HTR-8/SVneo (cell line): ENCODE data around the gene DNAI1.

ENCODE experiments used
- DNase-seq: peaks from one replicate; pipeline ENCODE4 v3.0.0; 2011; ENCODE audit warnings: low spot score, mixed read lengths; ENCODE audit not compliant: insufficient read length
- FAIRE-seq: peaks from 2 replicates; lab custom pipeline; 2011; peaks lifted over from hg19 to GRCh38; lab: Jason Lieb, UNC

DNAI1 gene

DNA sequence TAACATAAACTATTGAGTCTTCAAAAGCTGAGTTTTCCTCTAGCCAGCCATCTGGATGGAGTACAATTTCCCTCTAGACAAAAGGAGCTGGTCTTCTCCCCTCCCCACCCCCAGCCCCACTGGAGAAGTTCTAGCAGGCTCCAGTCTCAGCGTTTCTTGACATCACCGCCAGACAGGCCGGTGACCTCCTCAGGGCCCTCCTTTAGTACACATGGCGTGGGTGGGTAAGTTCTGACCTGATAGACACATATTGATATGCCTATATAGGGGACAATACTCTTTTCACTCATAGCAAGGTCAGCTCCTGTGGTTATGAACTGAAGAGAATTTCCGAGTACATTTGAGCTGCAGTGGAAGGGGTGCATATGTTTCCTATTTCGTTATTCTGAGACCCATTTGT lies 27.2 kb downstream of the DNAI1 start:
- FAIRE-seq (no peak), DNase-seq (no peak)

DNA sequence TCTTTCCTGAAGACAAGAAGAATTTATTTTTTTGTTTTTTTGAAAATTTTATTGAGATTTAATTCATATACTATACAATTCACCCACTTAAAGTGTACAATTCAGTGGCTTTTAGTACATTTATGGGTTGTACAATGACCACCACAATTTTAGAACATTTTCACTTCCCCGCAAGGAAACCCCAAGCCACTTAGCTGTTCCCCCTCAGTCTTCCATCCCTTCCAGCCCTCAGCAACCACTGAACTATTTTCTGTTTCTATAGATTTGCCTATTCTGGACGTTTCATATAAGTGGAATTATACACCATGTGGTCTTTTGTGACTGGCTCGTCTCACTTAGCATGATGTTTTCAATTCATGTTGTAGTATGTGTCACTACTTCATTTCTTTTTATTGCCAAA lies 28.0 kb downstream of the DNAI1 start:
- no peak for DNase-seq
- FAIRE-seq, result no peak

DNA sequence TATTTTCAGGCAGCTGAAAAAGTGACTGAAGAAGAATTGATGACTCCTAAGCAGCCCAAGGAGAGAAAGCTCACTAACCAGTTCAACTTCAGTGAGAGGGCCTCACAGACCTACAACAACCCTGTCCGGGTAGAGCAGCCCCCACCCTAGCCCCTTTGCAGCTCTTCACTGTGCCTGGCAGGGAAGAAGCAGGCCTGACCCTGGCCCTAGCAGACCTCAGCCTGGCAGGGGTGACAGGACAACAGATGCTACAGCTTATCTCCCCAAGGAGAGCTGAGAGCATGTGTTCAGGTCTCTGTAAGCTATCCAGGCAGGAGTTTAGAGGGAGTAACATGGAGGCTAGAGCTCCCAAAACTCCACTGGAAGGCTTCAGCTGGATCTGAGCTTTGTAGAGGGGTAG lies 31.8 kb downstream of the DNAI1 start:
- no peak for DNase-seq

DNA sequence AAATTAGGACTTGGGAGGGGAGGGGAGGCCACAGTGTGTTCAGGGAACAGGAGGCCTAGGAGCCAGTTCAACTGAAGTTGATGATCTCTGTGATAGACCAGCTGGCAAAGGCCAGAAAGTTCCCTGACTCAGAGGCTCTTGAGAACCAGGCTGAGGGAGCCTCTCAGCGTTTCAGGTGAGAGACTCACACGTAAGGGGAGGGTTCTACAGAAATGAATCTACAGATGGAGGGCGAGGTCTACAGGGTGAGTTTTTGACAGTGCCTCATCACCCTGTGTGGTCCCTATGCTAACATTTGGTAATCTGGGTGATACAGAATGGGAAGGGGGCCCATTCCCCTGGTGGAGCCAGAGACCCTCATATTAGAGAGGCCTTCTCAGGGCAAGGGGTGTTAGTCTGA lies 32.2 kb downstream of the DNAI1 start:
- FAIRE-seq (no peak), DNase-seq (no peak)

More for the DNA sequence above, 31.8 kb downstream of the DNAI1 start:
- FAIRE-seq, result no peak

DNA sequence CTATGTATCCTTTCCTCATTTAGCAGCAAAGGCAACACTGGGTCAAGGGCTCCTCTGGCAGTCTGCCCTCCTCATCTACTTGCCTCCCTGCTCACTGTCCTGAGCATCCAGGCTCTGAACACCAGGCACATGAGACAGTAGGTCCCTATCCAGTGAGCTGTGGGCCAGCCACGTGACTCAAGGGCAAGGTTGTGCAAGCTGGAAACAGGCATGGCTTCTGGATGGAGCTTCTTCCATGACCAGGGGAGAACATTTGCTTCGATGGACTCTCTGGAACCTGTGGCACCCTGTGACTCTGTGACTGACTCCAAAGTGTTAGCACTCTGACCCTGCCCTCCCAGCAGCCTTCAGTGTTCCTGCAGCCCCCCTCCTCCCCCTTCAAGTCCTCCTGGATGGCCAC lies 33.0 kb downstream of the DNAI1 start:
- no peak for DNase-seq

DNA sequence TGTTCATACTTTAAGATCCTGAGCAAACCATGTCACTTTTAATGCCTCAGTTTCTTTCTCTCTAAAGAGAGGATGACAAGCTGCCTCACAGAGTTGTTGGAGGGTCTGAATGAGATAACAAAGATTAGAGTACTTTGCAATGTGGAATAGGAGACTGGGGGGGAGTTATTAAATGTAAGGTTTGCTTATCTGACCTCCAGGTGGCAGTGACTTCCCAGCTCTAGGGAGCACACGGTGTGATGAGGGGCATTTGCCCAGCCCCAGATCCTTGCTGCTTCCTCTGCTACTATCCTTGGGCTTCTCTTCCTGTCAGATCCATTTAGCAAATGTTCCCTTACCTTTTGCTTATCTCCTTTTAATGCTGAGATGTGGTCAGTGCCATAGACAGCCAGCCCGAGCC lies 33.4 kb downstream of the DNAI1 start:
- FAIRE-seq (no peak), DNase-seq (no peak)

More for the DNA sequence above, 33.0 kb downstream of the DNAI1 start:
- no peak for FAIRE-seq

DNA sequence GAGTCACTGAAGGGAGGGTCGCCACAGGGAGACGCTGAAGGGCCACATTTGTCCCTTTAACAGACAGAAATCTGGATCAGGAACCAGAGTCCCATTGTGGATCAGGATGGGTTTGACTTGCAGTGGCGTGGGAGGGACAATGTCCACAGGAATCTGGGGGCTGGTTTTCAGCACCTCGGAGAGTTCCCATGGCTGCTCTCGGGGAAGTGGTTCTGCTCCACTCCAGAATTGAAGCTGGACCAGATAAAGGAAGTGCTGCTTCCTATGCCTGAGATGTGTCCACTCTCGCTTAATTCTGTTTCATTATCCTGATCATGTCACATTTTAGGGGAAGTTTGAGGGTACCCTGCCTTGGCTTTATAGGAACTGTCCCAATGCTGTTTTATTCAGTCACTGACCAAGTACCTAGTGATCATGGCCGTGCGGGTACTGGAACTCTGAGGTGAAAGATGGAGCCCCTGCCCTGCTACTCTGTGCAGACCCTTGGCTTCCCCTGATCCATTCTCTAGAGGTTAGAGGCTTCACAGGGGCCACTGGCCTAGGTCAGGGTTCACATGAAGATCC lies 35.4 kb downstream of the DNAI1 start:
- FAIRE-seq (no peak), DNase-seq (peak; percentile 30)

DNA sequence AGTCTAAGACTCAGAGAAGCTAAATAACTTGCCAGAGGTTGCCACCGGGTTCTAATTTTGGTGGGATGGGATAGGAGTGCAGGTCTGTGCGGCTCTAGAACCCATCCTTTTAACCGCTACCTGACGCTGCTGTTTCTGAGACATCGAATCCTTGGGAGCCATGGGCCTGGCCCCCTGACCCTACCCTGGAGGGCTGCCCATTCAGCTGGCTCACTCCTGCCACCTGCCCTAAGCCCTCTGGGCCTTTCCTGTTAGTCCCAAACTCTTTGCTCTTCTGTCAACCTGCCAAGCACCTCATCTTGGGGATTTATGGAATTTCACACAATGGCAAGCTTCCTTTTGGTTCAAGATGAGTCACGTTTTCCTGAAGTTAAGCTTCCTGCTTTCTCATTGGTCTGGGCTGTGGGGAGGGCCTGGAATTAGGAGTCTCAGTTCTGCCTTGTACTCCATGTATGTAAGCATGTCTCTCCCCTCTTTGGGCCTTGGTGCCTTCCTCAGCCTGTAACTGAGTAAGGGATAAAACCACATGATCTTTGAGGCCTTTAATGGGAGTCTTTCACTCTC lies 37.6 kb downstream of the DNAI1 start:
- FAIRE-seq (no peak), DNase-seq (no peak)

DNA sequence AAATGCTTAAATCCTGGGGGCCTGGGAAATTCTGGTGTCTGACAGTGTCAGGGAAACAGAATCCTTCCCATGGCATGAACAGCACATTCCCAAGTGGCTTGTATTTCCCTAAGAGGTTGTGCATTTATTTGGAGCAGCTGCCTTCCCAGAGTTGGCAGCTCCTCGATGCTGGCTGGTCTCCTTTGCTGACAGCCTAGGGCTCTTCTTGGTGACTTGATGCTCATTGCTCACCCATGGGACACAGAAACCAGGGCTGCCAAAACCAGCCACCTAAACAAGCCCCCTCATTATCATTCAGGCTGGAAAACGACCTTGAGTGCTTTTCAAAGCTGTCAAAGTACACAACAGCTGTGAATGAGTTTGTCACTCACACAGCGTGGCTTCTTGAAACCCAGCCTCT lies 39.9 kb downstream of the DNAI1 start:
- no peak for FAIRE-seq
- no peak for DNase-seq

DNA sequence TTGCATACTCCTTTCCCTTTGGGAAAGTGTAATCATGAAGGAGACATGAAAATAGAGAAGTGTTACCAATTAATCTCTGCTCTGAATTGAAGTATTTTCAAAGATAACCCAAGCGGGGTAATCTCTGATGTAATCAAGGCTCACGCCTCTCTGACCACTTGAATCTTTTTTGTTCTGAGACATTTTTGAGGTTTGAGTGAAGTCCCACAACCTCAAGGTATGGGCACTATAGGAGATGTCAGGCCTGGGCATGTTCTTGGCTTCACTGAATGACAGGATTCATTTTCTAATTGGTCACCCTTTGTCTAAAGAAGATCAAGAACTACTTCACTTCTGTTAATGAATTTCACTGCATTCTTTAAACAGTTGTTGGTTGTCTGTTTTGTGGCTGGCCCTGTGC lies 40.5 kb downstream of the DNAI1 start:
- DNase-seq (no peak), FAIRE-seq (no peak)

DNA sequence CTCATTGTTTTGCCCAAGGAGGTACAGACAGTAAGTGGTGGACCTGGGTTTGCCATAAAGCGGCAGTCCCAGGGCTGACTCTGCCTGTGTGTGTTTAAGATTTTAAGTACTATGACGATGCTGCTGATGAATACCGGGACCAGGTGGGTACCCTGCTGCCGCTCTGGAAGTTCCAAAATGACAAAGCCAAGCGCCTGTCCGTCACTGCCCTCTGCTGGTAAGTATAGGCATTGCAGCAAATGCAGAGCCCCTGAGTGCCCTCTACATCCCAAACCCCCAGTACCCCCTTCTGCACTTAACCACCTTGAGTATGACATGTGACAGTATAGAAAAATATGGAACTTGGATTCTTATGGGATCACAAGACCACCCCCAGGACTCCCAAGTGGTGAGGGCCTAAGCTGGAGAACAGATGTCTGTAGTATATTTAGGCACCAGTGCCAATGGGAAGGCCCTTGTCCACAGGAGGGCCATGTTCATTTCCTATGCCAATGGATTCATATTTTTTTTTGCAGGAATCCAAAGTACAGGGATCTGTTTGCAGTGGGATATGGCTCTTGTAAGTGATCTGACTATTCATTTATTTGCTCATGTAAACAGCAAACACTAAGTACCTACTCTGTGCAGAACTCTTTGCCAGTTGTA lies 42.1 kb downstream of the DNAI1 start:
- peak; percentile 41 for DNase-seq
- FAIRE-seq, result no peak

DNA sequence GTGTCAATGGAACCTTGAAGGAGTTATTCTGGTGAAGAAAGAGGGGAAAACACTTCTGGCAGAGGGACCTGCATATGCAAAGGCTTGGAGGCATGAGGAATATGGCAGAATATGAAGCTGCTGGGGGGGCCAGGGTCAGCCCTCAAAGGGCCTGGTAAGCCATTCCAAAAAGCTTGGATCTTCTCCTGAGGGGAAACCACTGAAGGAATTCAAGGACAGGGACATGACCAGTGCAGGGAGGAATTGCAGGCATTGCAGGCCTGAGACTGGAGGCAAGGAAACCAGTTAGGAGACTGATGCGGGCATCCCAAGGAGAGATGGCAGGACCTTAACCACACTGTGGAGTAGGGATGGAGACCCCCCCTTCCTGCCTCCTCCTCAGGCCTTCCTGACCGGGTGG lies 42.8 kb downstream of the DNAI1 start:
- no peak for DNase-seq
- no peak for FAIRE-seq

DNA sequence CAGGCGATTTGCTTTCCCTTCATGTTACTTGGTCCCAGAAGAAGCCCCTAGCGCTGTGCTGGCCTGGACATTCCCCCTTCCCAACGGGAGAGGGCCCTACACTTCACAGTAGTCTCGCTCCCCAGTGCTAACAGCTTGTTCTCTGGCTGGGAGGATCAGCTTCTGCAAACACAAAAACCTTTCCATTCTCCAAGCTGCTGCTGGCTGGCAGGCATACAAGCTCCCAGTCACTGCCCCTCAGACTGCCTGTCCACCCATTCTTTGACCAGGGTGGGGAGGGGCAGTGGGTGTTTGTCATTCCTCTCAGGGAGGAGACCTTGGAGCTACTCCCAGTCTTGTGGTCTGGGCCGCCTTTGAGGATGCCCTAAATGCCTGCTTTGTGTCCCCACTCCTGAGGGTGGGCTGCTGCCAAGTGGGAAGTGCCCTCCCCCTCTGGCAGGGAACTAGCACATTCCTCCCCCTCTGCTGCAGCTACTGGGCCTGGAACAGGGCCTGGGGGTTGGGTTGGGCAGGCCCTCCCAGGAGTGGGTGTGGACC lies 43.4 kb downstream of the DNAI1 start:
- no peak for FAIRE-seq
- DNase-seq, result no peak

DNA sequence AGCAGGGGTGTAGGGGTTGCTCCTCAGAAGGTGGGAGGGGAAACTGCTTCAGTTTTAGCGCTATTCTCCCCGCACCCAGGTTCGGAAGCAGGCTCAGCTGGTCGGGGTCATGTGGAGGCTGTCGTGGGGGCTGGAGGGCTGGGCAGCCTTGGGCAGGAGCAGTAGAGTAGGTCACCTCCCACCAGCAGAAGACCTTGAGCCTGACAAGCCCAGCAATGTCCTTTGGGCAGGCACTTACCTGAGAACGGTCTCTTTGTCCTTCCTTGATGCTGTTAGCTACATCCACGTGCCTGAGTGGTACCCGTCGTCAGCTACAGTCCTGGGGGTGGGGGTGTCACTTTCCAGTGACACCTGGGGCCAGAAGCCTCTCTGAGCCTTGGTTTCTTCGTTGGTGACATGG lies 43.9 kb downstream of the DNAI1 start:
- DNase-seq, result no peak
- no peak for FAIRE-seq

DNA sequence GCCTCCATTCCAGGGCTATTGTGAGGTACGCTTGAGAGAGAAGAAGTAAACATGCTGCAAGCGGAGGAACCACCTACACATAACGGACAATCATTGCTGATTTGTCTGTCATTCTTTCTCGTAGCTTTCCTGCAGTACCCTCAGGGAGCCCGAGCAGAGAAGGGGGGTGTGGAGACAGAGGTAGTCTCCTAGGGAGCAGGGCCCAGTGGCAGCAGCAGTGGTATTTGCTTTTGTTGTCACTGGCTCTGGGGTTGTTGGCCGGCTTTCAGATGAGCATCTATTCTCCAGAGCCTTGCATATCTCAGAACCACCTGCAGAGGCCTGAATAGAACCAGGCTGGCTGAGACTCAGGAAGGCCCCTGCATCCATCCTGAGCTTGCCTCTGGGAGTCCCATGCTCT lies 44.3 kb downstream of the DNAI1 start:
- FAIRE-seq (no peak), DNase-seq (no peak)

DNA sequence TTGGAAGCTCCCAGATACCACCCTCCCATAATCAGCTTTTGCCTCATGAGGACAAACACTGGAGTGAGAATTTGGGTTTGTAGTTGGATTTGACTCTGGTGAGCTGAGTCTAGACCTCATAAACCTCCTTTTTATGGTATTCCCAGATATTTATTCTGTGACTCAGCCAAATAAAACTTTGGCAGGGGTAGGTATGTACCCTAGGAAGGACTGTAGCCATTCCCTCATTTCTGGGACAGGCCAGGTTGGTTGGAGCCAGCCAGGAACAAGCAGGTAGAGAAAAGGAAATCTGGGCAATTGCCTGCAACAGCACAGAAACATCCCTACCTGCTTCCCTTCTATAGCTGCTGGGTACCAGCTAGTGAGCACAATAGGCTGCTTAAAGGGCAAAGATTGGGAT lies 44.8 kb downstream of the DNAI1 start:
- DNase-seq (no peak), FAIRE-seq (no peak)

DNA sequence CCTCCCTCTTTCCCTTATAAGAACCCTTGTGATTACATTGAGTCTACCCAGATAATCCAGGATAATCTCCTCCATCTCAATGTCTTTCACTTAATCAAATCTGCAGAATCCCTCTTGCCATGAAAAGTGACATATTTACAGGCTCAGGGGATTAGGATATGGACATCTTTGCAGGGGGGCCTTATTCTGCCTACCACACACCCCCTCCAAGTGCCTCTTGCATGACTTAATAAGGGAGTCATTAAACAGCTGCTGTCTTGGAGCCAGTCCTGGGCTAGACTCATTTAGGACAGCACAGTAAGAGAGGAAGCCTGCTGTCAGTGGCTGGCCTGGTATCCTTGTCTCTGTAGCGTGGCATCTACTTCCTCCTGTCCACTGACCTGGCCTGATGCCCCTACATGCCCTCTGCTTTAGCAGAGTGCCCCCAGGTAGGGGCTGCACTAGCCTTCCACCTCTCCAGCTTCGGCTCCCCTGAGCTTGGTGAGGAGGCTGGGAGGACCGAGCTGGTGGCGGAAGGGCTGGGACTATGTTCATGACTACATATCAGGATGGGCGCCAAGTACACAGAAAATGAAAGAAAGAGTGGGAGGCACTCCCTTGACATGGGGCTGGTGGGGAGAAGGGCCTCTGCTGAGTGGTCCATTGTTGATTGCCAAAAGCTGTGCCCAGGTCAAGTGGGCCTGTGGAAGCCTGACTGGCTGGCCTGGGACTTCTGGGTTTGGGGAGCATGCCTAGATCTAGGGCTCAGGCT lies 46.9 kb downstream of the DNAI1 start:
- FAIRE-seq (no peak), DNase-seq (no peak)

DNA sequence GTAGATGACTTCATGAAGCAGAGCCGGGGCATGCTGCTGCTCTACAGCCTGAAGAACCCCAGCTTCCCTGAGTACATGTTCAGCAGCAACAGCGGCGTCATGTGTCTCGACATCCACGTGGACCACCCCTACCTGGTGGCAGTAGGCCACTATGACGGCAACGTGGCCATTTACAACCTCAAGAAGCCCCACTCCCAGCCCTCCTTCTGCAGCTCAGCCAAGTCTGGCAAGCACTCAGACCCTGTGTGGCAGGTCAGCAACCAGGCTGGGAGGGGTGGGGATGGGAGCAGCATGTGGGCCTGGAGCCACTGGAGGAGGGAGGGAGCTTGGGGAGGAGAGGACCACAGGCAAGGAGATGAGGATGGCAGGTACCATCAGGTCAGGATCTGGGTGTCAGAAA lies 48.0 kb downstream of the DNAI1 start:
- no peak for DNase-seq
- no peak for FAIRE-seq

DNA sequence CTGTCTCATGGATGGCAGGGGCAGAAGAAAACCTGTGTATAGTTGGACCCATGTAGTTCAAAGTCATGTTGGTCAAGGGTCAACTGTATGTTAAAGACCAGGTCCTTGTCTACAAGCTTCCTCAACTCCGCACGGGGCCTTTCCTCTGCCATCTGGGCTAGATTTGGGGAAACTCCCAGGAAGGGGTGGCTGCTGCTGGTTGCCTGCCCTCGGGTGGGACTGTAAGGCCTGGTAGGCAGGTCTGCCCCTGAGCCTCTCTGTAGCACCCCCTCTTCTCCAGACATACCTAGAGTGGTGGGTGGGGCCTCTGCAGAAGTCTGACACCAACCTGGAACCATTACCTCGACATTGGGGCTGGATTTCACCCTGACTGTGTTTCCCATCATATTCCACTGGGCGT lies 49.0 kb downstream of the DNAI1 start:
- DNase-seq (no peak), FAIRE-seq (no peak)

DNA sequence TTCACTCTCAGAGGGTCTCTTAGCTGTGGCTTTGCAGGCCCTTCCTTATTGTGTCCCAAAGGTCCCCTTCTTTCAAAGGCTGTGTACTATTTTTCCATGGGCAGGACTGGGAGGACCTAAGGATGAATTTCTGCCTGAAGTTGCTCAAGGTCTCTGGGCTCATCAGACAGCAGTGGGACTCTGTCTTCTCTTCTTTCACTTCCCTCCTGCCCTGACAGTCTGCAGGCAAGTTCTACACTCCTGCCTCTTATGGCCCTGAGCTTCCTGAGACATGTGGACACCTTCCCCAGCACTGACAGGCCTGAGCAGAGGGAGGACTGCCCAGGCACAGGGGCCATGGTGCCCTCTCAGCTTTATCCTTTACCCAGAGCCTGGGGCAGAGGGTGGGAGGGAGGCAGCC lies 49.4 kb downstream of the DNAI1 start:
- no peak for FAIRE-seq
- no peak for DNase-seq

DNA sequence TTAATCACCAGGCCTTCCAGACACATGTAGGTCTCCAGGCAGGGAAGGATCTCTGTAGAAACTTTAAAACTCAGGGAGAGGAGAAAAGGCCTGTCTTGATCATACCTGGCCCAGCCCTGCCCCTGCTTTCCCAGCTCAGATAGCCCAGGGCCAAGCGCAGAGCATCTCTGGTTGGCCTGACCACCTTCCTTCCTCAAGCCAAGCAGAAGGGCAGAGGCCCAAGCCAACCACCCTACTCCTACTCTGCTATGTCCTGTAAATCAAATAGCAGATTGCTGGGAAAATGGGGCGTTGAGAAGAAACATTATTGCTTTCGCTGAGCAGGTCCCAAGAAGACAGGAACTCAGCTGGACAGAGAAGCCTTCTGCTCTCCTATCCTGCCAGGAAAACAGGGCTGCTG lies 49.9 kb downstream of the DNAI1 start:
- FAIRE-seq, result no peak
- no peak for DNase-seq
